CD4-positive, alpha-beta T cell treated with Interleukin-15 for 4 hours (primary cell): ENCODE data around the gene DACT2.
"Not testable (repeated sequence)": the region's sequence is repeated elsewhere in the genome, so short reads cannot be mapped to it uniquely, and the experiment has no call there.

ENCODE experiments used
- DNase-seq: peaks from one replicate; pipeline ENCODE4 v3.0.0-alpha.2; 2020; ENCODE audit warnings: low spot score

Gene DACT2

DNA sequence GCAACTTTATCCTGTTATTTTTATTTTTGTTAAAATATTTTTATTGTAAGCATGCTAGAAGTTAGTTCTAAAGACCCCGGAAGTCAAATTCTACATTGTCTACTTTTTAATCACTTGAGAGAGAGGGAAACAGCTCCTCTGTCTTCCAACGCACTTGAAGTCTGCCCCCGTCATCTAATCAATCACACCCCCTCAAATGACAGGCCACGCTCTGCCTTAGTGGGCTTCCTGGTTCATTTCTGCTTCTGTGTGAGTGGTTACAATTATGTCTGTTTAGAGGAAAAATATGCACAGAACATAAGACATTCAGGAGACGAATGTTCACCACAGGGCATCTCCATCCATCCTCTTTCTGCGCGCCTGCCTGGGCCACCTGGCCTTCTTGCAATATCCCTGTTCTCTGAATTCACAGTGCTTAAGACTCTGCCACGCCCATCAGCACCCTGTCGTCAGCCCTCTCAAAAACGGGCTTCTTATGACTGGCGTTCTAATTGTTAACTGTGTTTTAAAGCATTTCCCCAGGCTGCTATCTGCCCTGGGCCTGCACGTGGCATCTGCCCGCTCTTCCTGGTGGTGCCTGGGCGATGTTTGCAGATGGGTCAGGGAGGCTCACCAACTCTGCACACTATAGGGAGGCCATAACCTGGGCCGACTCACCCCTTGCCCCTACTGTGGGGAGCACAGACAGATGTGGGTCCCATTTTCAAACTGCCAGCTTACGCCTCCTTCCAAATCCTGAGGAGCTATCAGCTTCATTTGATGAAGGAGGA lies 15.4 kb downstream of the DACT2 start:
- DNase-seq: no peak

DNA sequence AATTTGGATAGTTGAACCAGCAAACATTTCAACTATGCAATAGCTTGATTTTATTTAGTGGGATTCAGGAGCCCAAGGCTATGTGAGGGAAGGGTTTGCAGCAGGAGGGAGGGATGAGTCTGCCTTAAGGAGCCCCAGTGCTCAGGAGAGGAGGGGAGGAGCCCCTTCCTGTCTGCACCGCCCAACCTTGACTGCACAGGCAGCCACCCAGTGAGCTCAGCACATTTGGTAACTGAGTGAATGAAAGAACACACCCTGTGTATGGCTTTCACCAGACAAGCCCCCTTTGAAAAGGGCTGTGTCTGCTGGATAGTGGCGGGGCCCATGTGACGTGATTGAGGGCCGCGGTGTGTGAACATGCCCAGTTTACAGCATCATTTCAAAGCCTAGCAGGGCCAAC lies 17.0 kb downstream of the DACT2 start:
- DNase-seq: no peak

DNA sequence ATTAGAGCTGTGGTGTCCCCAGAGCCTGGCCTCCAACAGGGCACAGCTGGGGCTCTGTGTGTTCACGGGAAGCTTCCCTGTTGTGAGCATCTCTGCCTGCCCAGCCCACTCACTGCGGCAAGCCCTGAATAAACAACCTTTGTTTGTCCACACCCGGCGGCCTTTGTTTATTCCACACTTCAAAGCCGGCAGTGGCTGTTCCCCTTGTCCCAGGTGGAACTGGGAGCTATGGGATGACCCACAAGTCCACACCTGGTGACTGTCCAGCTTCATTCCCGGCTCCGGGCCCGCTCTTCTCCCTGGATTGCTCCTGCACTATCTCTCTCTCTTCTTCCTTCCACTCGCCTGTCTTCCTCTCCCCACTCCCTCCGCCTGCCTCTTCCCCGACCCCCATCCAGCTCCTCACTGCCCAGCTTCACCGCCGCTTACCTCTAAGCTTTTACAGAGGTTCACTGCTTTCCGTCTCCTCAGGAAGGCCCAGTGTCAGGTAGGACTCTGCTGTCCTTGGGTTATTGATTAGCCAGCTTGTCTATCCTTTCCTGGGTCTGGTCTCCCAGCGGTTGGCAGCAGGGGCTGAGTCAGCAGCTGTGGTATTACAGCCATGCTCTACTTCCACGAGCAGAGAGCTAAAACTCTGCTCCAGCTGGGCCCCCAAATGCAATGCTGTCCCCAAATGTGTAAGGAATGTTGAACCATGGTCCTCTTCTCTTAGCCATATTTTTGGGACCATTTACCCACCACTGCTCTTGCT lies 17.8 kb downstream of the DACT2 start:
- no peak for DNase-seq

DNA sequence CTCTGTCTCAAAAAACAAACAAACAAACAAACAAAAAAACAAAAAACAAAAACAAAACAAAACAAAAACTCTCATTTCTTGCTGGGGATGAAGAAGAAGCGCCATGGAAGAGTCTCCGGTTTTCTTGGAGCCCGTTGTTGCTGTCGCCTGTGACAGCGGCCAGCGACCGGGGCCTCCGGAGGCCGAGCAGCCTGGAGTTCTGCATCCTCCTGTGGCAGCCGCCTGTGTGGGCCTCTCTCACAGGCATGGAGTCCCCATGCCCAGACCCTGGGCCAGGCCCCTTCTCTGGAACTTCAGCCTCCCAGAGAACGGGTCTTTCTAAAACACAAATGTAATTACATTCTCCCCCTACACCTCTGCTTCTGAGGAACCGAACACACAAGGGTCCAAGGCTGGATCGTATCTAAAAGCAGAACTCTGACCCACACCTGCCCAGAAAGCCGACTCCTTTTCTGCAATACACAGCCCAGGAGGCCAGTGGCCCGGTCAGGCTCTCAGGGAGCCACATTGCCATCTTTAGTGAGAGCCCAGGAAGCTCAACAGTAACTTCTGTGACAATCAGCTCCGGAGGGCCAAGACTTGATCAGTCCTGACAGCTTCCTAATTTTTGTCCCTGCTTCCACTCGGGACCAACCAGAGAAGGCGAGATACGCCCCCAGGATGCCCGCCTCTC lies 18.5 kb downstream of the DACT2 start:
- no peak for DNase-seq

DNA sequence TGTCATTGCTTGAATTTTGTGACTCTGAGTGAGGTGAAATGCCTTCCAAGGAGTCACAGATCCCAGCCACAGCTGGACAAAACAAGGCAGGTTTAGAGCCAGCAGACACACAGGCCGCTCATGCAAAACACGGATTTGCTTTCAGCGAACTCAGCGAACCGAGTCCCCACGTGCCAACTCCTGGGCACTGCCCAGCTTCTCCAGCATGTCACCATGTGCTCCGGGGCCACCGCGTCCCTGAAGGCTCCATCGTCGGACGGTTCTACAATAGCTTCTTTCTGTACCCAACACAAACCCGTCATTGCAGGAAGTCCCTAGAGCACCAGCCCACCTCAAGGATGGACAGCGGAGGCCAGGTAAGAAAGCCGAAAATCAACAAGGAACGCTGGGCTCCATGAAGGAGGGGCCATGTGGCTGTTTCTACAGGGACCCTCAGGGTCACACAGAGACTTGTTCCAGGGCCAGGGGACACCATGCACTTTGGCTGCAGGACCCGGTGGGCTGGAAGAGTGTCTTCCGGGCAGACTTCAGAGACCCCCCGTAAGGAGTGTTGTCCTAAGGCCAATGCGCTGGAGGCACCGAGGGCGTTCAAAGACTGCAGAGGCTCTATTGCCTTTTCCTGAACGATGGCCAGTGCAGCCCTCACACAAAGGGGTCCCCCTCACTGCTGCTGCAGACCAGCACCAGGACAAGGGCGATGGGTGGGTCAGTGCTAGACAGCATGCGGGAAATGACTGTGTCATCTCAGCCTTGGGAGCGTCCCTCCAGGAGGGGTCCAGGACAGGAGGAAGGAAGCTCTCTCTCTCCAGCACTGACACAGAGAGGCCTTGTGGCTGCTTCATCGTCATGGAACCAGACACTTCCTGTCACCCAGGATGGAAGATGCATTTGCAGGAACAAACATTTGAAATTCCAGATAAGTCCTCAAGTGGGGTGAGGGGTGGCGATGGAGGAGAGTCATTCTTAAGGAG lies 19.8 kb downstream of the DACT2 start:
- no peak for DNase-seq

DNA sequence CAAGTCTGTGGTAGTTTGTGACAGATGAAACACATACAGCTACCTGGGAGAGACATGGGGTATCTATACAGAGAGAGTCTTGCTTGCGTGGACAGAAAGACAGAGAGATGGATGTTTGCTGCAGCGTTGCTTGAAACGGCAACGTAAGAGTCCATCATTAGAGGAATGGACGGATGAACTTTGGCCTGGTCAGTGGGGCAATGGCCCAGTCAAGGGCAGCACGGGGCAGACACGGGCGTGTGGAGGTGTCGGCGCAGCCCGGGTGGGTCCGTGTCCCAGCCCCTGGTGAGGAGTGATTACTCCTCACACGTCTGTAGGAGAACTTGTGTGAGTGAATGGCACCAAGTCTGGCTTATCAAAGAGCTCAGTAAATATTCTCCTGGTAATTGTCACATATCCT lies 21.9 kb downstream of the DACT2 start:
- no peak for DNase-seq

DNA sequence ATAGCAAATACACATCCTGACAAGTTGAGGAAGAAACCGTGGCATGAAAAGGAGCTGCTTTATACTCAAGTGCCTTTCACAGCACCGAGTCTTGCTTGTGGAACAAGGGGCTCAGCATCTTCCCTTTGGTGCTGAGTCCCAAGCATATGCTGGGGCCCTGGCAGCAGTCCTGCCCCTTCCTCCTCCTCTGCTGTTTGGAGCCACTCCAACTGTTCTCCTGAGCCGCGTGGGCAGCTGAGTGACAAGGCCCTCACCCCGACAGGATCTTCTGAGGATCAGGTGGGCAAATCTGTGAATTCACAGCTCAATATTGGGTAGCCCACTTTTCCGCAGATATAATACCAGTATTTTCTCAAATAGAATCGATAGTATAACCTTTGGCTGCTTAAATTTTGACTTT lies 24.7 kb downstream of the DACT2 start:
- no peak for DNase-seq

DNA sequence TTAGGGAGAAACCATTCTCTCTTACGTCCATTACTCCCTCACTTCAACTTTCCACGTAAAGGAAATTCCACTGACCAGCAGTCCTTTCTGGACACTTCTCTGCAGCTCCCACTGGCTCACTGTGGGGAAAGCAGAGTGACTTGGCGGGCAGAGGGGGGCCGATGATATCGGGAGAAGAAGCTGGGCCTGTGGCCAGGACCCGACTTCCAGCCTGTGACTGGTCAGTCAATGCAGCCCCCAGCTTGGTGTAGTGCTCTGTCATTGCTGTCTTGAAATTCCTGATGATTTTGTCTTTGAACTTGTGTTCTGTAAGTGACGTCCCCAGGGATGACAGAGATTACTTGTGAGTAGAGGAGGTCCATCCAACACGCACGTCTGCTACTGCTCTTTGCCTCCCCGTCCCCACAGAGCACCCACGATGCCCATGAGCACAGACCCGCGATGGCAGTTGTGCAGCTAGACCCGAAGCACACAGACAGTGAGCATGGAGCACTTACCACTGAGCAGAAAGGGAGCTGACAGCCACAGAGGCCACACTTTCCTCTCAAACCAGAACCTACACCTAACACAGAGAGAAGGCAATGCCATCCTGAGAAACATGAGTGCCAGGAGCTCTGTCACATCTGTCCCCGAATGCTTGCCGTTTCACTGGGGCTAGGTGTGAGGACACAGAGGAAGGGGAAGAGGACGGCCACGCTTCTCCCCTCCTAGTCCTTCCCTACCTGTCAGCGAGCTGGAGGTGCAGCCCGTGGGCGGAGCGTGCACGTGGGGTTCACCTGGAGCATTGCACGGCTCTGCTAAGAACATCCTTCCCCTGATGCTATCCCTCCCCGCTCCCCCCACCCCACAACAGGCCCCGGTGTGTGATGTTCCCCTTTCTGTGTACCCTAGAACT lies 25.7 kb downstream of the DACT2 start:
- DNase-seq: no peak

DNA sequence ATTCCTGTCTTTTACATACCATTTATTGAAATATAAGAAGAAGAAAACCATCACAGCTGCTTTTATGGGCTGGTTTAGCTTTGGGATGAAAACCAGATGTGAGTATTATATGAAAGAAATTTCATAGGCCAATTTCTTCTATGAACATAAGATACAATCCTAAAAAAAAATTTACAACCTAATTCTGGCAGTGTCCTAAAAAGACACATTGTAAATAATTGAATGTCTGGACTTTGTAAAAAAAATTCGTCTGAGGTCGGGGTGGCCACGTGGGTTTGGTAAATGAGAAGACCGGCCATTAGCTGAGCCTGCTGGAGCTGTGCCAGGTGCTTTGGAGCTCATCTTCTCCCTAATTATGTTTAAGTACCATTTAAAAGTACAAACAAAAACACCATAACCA lies 26.8 kb downstream of the DACT2 start:
- DNase-seq: no peak

DNA sequence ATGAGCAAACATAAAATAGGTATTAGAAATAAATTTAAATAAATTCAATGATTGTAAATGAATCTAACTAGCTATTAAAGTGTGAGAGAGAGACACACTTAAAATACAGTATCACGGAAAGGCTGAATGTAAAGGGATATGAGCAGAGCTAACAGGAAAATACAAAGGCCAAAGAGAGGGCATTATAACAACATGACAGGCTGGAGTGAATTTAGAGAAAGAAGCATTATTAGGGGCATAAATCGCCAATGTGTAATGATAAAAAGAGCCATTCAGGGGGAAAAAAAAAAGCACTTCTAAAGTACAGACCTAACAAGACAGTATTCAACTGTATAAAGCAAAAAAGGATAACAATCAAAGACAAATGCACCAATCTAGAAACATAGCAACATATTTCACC lies 28.1 kb downstream of the DACT2 start:
- no peak for DNase-seq

DNA sequence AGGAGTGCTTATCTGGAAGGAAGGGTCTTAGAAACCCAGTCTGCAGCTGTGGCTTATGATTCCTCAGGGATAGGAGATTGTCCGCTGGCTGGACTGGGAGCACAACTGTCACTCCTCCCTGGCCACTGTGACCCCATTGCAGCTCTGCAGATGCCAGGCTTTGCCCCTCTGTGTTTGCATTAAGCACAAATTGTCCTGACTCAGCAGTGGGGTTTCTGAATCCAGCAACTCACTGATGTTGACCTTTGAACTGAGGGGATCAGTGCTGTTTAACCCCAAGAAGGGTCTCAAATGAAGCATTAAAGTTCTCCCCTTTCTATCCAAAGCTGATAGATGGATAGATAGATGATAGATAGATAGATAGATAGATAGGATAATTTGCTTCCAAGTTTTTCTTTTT lies 29.5 kb downstream of the DACT2 start:
- no peak for DNase-seq

DNA sequence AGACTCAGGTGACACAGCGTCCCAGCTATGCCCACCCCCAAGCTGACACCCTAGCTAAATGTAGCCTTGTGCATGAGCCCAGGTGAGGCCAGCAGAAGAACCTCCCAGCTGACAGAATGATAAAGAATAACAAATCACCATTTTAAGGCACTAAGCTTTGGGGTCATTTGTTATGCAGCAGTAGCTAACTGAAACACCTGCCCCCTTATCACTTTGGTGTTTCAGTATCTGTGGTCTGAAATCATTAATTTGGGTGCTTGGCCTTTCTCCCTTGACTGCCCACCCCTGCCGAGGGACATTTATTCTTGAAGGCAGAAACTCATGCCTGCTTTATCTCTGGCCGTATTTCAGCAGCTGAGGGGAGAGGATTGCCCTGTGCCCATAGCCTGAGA lies 30.0 kb downstream of the DACT2 start:
- DNase-seq: no peak

DNA sequence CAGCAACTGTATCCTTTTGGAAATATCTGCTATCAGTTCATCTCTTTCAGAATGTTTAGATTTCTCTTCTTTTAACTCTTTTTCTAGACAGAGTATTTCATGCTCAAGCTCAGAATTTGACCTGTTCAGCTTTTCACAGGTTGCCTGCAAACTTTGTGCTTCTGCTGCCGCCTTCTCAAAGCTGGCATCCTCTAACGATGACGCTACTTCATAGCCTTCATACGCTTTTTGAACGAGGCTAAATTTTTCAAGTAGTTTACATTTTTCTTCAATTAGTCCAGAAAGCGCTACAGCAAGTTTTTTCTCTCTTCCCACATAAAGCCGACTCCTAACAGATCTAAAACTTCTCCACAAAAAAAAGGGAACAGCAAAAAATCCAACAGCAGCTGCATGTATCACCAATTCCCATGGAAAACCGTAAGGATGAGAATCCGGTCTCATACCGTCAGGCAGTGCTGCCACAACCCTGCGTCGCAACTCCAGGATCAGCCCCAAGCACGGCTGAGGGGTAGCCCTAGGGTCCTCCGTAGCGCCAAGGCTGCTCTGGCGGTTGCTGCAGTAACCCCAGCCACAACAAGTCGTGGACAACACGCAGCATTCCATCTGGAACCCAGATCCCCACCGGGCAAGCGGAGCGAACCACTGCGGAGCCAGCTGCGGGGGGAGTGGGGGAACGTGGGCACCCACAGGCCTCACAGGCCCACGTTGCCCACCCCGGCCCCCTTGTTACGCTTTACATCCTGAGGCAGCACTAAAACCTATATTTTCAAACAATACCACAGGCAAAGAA lies 30.6 kb downstream of the DACT2 start:
- no peak for DNase-seq

DNA sequence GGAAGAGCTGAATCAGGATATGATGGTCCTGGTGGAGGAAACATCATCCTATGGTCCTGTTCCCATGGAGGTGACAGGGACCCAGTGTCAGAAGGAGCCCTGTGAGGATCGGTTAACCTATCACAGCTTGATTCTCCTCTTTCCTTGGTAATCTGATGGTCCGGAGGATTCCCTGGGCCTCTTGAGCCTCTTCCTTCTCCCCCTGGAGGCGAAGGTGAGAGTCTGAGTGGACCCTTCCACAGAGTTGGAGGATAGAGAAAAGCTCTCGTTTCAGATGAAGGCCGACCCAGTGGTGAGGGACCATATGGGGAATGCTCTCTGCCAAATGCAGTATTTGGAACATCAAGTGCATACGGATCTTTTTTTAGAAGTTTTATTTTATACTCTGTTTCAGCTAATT lies 32.1 kb downstream of the DACT2 start:
- DNase-seq: not testable (repeated sequence)

DNA sequence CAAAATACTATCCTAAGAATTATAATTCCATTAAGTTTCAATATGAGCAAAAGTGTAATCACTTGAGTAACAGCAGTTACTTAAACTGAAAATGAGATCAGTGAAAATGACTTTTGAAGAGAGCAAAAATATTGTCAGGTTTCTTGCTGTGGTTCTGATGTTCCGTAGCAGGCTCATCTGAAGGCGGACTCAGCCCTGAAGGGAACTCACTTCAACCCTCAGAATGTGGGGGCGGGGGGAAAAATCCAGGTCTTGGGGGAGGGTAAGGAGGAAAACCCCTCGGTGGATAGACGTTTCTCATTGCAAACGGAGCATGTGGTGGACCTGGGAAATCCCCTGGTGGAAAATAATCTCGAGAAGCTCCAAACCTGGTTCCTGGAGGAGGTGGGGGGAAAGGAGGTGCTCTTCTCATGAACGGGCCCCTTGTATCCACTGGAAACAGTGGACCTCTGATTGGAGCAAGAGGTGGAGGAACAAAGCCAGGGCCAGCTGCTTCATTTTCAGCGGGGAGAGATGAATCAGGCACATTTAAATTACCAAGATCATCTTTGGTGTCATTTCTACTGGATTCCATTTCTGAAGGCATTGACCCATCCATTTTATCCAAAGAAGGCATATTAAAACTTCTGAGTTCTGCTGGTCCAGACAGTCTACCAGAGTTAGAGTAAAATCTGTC lies 32.7 kb downstream of the DACT2 start:
- DNase-seq: not testable (repeated sequence)

DNA sequence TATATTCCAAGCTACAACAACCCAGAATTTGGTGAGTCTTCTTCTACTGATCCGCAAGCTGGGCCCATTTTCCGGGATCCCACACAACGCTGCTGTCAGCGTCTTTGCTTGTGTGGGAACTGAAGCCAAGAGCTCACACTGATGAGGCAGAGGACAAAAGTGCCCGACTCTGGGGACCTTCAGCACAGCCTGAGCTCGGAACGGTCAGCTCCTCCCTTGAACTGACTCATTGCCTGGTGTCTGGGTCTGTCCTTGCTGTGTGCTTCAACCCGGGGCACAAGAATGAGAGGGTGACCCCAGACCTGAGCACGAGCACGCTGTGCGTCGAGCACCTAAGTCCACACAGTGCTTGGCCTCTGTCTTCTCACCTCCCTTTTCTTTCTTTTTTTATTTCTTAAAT lies 33.5 kb downstream of the DACT2 start:
- DNase-seq: no peak

DNA sequence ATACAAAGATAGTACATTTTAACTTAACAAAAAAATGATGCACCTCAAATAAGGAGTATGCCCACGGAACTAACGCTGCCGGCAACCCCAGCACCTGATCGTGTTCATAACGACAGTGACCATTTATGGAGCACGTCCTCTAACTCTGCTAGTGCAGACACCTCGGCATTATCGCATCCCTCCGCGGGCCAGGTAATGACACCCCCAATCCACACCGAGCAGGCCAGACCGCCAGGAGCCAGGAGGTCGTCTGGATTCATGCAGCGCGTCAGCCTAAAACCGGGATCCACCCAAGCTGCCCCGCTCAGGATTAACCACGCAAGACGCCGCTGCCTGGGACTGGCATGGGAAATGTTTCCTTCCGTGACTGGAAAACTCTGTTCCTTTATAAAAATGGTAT lies 34.1 kb downstream of the DACT2 start:
- no peak for DNase-seq

DNA sequence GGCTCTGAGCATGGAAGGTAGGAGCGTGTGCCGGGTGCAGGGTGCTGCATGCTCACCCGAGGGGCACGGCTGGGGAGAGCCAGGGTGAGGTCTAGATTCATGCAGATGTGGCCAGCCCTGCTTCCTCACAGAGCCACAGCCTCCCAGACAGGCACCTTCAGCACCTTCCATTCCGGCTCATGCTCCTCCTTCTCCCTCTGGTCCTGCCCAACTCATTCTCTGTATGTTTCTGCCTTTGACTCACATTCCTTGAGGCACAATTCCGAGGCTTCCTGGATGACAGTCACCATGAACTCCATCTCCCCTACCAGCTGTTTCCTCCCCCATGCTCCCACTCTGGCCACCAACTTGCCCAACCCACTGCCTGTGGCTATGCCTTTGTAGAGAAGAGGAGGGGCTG lies 35.4 kb downstream of the DACT2 start:
- DNase-seq: no peak

DNA sequence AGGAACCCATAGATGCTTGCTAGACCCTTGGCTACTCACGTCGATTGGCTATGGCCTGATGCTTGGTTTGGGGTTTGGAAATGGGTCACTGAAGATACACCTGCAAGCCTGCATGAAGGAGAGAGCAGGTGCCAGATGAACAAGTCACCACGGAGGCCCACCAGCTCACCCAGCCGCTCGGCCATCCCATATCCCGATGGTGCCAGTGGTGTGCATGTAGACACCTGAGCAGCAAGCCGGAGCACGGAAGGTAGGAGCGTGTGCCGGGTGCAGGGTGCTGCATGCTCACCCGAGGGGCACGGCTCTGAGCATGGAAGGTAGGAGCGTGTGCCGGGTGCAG lies 35.9 kb downstream of the DACT2 start:
- no peak for DNase-seq
